ENCODE data around the gene PPARGC1A.

The PPARGC1A gene

GRCh38 chr4:23894021-23894420, 4.2 kb upstream of the PPARGC1A start:
- Mint-ChIP-seq H3K4me3 (no peak overlapping the region), H3K4me1 (ENCODE audit: low read depth) (peaks cover 3% of the 10 kb centered on the region), H3K27me3 (peaks cover 21% of the 10 kb centered on the region), H3K36me3 (ENCODE audit: low read depth) (no peaks in the 10 kb centered on the region), H3K27ac (no peak overlapping the region), H3K9me3 (peaks cover 5% of the 10 kb centered on the region)

GRCh38 chr4:23891064-23891421, 1.2 kb upstream of the PPARGC1A start:
- H3K9me3 Mint-ChIP-seq: peaks cover 5% of the 10 kb centered on the region
- H3K27ac Mint-ChIP-seq: no peak overlapping the region
- no peaks in the 10 kb centered on the region for H3K36me3 Mint-ChIP-seq (ENCODE audit: low read depth)
- H3K4me3 Mint-ChIP-seq: no peak overlapping the region
- peaks cover 3% of the 10 kb centered on the region for H3K4me1 Mint-ChIP-seq (ENCODE audit: low read depth)
- peaks cover 31% of the 10 kb centered on the region for H3K27me3 Mint-ChIP-seq

- peaks cover 31% of the 10 kb centered on the region for H3K27me3 Mint-ChIP-seq
Measured at GRCh38 chr4:23890369-23891063, 669 bp upstream of the PPARGC1A start.

GRCh38 chr4:23889391-23889790, 456 bp downstream of the PPARGC1A start:
- Mint-ChIP-seq H3K27ac (no peak overlapping the region), H3K36me3 (ENCODE audit: low read depth) (no peaks in the 10 kb centered on the region), H3K4me3 (no peak overlapping the region), H3K27me3 (peaks cover 31% of the 10 kb centered on the region), H3K4me1 (ENCODE audit: low read depth) (peaks cover 3% of the 10 kb centered on the region), H3K9me3 (peaks cover 5% of the 10 kb centered on the region)

More at GRCh38 chr4:23890369-23891063, 669 bp upstream of the PPARGC1A start:
- Mint-ChIP-seq H3K27ac (no peak overlapping the region), H3K36me3 (ENCODE audit: low read depth) (no peaks in the 10 kb centered on the region), H3K4me1 (ENCODE audit: low read depth) (peaks cover 3% of the 10 kb centered on the region), H3K9me3 (peaks cover 5% of the 10 kb centered on the region), H3K4me3 (no peak overlapping the region)

- Mint-ChIP-seq H3K27ac (no peak overlapping the region), H3K4me1 (ENCODE audit: low read depth) (peaks cover 3% of the 10 kb centered on the region), H3K36me3 (ENCODE audit: low read depth) (no peaks in the 10 kb centered on the region), H3K4me3 (no peak overlapping the region), H3K27me3 (peaks cover 31% of the 10 kb centered on the region), H3K9me3 (peaks cover 5% of the 10 kb centered on the region)
Measured at GRCh38 chr4:23888421-23889319, 1.2 kb downstream of the PPARGC1A start.

GRCh38 chr4:23887989-23888388, 1.9 kb downstream of the PPARGC1A start:
- no peak overlapping the region for H3K4me3 Mint-ChIP-seq
- peaks cover 3% of the 10 kb centered on the region for H3K4me1 Mint-ChIP-seq (ENCODE audit: low read depth)
- H3K36me3 Mint-ChIP-seq (ENCODE audit: low read depth): no peaks in the 10 kb centered on the region
- H3K27ac Mint-ChIP-seq: no peak overlapping the region
- peaks cover 5% of the 10 kb centered on the region for H3K9me3 Mint-ChIP-seq
- peaks cover 31% of the 10 kb centered on the region for H3K27me3 Mint-ChIP-seq

- peaks cover 24% of the 10 kb centered on the region for H3K27me3 Mint-ChIP-seq
- H3K9me3 Mint-ChIP-seq: no peaks in the 10 kb centered on the region
- no peak overlapping the region for H3K4me3 Mint-ChIP-seq
- H3K4me1 Mint-ChIP-seq (ENCODE audit: low read depth): peaks cover 3% of the 10 kb centered on the region
- no peak overlapping the region for H3K27ac Mint-ChIP-seq
- no peaks in the 10 kb centered on the region for H3K36me3 Mint-ChIP-seq (ENCODE audit: low read depth)
Measured at GRCh38 chr4:23887173-23887572, 2.7 kb downstream of the PPARGC1A start.

GRCh38 chr4:23885943-23886590, 3.8 kb downstream of the PPARGC1A start:
- Mint-ChIP-seq H3K4me3 (no peak overlapping the region), H3K36me3 (ENCODE audit: low read depth) (no peaks in the 10 kb centered on the region), H3K9me3 (no peaks in the 10 kb centered on the region), H3K27me3 (peaks cover 22% of the 10 kb centered on the region), H3K27ac (no peak overlapping the region), H3K4me1 (ENCODE audit: low read depth) (peaks cover 3% of the 10 kb centered on the region)

- Mint-ChIP-seq H3K4me3 (no peak overlapping the region), H3K36me3 (ENCODE audit: low read depth) (no peaks in the 10 kb centered on the region), H3K9me3 (no peaks in the 10 kb centered on the region), H3K27me3 (peaks cover 13% of the 10 kb centered on the region), H3K27ac (no peak overlapping the region), H3K4me1 (ENCODE audit: low read depth) (peaks cover 2% of the 10 kb centered on the region)
Measured at GRCh38 chr4:23884741-23885140, 5.1 kb downstream of the PPARGC1A start.

GRCh38 chr4:23884261-23884660, 5.6 kb downstream of the PPARGC1A start:
- H3K4me3 Mint-ChIP-seq: no peak overlapping the region
- no peaks in the 10 kb centered on the region for H3K36me3 Mint-ChIP-seq (ENCODE audit: low read depth)
- peaks cover 11% of the 10 kb centered on the region for H3K27me3 Mint-ChIP-seq
- no peaks in the 10 kb centered on the region for H3K4me1 Mint-ChIP-seq (ENCODE audit: low read depth)
- H3K9me3 Mint-ChIP-seq: no peaks in the 10 kb centered on the region
- no peak overlapping the region for H3K27ac Mint-ChIP-seq

GRCh38 chr4:23882976-23883531, 6.8 kb downstream of the PPARGC1A start:
- H3K27me3 Mint-ChIP-seq: peaks cover under 1% of the 10 kb centered on the region
- H3K9me3 Mint-ChIP-seq: no peaks in the 10 kb centered on the region
- no peak overlapping the region for H3K4me3 Mint-ChIP-seq
- H3K4me1 Mint-ChIP-seq (ENCODE audit: low read depth): no peaks in the 10 kb centered on the region
- H3K36me3 Mint-ChIP-seq (ENCODE audit: low read depth): no peaks in the 10 kb centered on the region
- H3K27ac Mint-ChIP-seq: no peak overlapping the region

GRCh38 chr4:23881674-23882337, 8.0 kb downstream of the PPARGC1A start:
- Mint-ChIP-seq H3K27me3 (no peaks in the 10 kb centered on the region), H3K9me3 (no peaks in the 10 kb centered on the region), H3K36me3 (ENCODE audit: low read depth) (no peaks in the 10 kb centered on the region), H3K4me1 (ENCODE audit: low read depth) (no peaks in the 10 kb centered on the region), H3K27ac (no peak overlapping the region), H3K4me3 (no peak overlapping the region)

GRCh38 chr4:23881052-23881501, 8.8 kb downstream of the PPARGC1A start:
- no peak overlapping the region for H3K27ac Mint-ChIP-seq
- no peak overlapping the region for H3K4me3 Mint-ChIP-seq
- H3K36me3 Mint-ChIP-seq (ENCODE audit: low read depth): no peaks in the 10 kb centered on the region
- H3K27me3 Mint-ChIP-seq: no peaks in the 10 kb centered on the region
- no peaks in the 10 kb centered on the region for H3K9me3 Mint-ChIP-seq
- H3K4me1 Mint-ChIP-seq (ENCODE audit: low read depth): no peaks in the 10 kb centered on the region

GRCh38 chr4:23878912-23879732, 10.7 kb downstream of the PPARGC1A start:
- H3K27me3 Mint-ChIP-seq: no peaks in the 10 kb centered on the region
- H3K4me1 Mint-ChIP-seq (ENCODE audit: low read depth): no peaks in the 10 kb centered on the region
- H3K27ac Mint-ChIP-seq: no peak overlapping the region
- H3K4me3 Mint-ChIP-seq: no peak overlapping the region
- no peaks in the 10 kb centered on the region for H3K9me3 Mint-ChIP-seq
- no peaks in the 10 kb centered on the region for H3K36me3 Mint-ChIP-seq (ENCODE audit: low read depth)
